ENCODE results near the gene SMIM35.
"Not testable (repeated sequence)": the region's sequence is repeated elsewhere in the genome, so short reads cannot be mapped to it uniquely, and the experiment has no call there.

Gene SMIM35

DNA sequence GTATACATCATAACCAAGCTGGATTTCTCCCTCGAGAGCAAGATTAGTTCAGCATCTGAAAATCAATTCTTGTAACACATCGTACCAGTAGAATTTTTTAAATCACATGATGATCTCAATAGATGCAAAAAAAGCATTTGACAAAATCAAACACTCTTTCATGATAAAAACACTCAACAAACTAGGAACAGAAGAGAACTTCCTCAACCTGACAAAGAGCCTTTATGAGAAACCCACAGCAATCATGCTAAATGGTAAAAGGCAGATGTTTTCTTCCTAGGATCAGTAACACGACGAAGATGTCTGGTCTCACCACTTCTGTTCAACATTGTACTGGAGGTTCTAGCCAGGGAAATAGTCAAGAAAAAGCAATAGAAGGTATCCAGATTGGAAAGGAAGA lies 44.0 kb downstream of the SMIM35 start:
- no peak for DNase-seq (ENCODE audit: low read depth in 2 of 2, low spot score in 1 of 2)

DNA sequence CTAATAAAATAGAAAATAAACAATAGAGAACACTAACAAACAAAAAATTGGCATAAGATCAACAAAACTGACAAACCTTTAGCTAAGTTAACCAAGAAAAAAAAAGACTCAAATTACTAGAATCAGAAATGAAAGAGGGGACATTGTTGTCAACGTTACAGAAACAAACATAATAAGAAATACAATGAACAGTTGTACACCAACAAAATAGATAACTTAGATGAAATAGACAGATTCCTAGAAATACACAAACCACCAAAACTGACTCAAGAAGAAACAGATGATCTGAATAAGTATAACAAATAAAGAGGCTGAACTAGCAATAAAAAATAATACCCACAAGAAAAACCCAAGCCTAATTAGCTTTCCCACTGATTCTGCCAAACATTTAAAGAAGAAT lies 44.6 kb downstream of the SMIM35 start:
- no peak for DNase-seq (ENCODE audit: low read depth in 2 of 2, low spot score in 1 of 2)

DNA sequence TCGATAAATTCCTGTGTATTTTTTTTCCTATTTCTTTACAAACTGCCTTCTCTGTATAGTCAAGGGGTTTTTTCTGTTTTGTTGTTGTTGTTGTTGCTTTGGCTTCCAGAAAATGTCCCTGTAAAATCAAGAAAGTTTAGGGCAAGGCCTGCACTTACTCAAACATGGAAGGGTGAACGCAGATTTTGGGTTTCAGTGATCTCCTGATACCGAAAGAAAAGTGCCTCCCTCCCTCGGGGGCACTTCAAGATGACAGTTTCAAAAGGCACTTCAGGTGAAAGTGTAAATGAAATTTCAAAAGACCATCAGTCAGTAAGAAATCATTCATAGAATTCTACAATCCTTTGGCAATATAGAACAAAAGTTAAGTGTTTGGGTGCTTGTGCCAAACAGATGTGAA lies 53.3 kb downstream of the SMIM35 start:
- DNase-seq (ENCODE audit: low read depth in 2 of 2, low spot score in 1 of 2) = no peak

DNA sequence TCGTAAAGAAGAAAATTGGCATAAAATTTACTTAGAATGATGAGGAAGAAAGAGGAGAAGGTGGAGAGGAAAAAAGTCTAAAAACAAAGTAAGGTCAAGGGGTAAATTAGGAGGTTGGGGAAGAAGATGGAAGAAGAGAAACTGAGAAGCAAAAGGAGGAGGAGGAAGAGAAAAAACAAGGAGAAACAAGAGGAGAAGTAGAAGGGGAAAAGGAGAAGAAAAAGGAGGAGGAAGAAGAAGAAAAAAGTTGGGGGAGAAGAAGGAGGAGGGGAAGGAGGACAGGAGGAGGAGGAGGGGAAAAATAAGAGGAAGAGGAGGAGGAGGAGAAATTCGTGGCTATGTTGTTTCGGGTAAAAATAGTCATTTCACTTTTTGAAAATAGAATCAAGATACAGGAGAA lies 58.1 kb downstream of the SMIM35 start:
- no peak for DNase-seq (ENCODE audit: low read depth in 2 of 2, low spot score in 1 of 2)

DNA sequence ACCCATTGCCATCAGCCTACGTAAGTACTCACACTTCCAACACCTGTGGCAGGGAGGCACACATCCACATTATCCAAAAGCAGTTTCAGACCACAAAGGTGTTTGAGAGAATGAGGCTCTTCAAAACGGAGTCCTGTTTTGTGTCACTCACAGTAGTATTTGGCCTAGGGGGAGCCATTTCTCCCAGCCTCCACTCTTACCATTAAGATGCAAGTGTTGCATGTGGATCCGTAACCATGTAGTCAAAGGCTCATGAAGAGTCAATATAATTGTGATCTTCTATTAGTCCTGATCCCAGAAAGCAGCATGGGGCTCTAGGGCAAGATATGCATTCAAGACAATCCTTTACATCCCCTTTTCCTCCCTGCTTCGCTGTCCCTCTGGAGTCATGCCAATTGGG lies 59.1 kb downstream of the SMIM35 start:
- no peak for DNase-seq (ENCODE audit: low read depth in 2 of 2, low spot score in 1 of 2)

DNA sequence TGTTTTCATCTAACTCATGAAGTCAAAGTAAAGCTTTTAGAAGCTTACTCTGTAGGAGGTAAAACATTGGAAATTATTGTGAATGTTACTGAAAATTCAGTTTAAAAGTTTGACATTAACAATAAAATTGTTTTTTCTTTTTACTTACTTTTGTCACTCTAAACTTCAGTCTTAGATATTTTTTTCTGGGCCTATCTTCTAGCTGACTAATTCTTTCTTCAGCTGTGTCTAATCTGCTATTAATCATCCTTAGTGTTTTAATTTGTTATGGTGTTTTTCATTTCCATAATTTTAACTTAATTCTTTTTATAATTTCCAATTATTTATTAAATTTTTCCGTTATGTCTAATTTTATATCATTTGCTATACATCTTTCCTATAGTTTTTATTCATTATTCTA lies 65.6 kb downstream of the SMIM35 start:
- DNase-seq (ENCODE audit: low read depth in 2 of 2, low spot score in 1 of 2) = no peak

DNA sequence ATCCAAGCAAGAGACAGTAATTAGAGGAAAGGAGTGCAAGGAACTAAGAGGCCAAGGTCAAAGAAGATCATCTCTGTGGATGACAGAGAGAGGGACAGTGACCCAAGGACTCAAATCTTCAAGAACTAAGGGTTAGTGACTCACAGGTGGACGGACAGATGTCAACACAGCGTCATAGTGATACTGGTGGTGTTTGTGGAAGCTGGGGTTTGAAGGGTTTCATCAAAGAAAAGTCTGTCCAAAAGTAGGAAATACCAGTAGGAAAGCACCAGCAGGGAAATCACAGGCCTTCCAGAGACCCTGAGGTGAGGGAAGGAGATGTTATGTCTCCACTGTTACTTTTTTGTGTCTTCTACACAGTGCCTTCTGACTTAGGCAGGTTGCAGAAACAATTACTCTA lies 68.4 kb downstream of the SMIM35 start:
- no peak for DNase-seq (ENCODE audit: low read depth in 2 of 2, low spot score in 1 of 2)

DNA sequence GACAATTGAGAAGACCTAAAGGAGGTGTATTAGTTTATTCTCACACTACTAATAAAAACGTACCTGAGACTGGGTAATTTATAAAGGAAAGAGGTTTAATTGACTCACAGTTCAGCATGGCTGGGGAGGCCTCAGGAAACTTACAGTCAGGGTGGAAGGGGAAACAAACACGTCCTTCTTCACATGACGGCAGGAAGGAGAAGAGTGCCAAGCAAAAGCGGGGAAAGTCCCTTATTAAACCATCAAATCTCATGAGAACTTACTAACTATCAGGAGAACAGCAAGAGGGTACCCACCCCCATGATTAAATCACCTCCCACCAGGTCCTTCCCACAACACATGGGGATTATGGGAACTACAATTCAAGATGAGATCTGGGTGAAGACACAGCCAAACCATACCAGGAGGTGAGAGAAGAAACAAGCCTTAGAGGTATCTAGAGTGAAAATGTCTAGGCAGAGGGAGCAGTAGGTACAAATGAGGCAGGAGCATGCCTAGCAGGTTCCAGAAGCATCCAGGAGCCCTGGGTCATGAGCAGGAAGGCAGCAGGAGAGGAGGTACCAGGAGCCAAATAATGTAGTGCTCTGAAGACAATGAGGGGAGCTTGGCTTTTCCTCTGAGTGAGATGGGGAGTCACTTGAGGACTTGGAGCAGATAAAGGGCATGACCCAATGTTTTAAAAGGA lies 69.0 kb downstream of the SMIM35 start:
- no peak for DNase-seq (ENCODE audit: low read depth in 2 of 2, low spot score in 1 of 2)

DNA sequence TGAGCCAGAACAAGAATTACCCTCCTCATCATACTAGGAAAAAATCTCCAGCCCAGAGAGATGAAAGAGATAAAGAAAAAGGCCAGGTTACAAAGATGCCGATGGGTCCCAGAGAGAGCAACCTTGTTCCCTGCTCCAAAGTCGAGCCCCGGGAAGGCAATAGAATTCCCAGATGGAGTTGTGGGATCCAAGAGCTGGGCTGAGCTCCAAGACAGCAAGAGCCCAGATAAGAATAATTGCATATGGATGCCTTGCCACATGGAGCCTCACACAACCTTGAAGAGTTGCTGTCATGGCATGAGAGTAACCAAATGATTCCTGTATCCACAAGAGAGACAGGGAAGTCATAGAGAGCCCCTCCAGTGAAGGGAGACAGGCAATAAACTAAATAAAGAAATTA lies 69.7 kb downstream of the SMIM35 start:
- no peak for DNase-seq (ENCODE audit: low read depth in 2 of 2, low spot score in 1 of 2)

DNA sequence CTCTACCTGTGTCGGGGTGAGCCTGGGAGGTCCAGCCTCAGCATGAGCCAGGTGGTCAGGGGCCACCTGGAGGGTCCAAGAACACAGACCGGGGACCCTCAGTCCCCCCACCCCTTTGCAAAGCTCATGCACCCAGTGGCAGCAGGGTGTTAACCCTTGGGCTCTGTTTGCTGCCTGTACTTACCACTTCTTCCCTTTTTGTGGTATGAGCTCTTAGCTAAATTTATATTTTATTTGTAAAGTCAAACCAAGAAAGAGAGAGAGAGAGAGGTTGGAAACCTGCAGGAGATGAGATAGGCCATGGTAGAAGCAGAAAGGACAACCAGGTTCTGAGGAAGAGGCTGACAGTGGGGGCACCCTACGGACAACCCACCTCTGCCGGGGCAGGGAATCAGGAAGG lies 70.7 kb downstream of the SMIM35 start:
- no peak for DNase-seq (ENCODE audit: low read depth in 2 of 2, low spot score in 1 of 2)

DNA sequence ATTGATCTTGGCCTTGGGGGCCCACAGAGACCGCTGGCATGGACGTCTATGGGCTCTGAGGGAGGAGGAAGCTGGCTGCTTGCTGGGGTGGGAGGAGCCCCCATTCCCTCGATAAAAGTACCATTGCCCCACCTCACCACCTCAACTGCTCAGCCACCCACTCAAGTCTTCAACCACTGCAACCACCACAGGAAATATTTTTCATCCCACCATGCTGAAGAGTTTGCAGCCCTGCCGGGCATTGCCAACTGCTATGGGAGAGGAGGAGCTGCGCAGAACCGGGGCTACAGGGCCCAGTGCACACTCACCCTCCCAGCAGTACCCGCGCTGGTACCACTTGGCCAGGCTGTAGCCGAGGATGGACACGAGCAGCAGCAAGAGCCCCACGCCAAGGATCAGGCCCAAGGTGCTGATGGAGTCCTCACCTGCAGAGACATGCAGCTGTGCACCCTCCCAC lies 71.3 kb downstream of the SMIM35 start:
- DNase-seq (ENCODE audit: low read depth in 2 of 2, low spot score in 1 of 2) = no peak

DNA sequence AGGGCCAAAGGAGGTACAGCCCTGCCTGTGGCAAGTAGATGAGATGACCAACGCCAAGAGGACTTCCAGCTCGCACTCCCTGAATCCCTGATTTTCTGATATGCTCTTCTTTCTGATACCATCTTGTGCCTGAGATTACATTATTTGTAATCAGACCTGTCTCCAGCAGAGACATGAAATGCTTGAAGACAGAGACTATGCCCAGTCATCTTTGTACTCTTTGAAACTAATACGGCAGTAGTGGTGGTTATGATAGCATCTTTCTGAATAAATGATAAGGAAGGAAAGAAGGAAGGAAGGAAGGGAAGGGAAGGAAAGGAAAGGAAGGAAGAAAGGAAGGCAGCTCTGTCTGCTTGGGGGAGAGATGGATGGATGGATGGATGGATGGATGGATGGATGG lies 72.7 kb downstream of the SMIM35 start:
- DNase-seq (ENCODE audit: low read depth in 2 of 2, low spot score in 1 of 2) = no peak

DNA sequence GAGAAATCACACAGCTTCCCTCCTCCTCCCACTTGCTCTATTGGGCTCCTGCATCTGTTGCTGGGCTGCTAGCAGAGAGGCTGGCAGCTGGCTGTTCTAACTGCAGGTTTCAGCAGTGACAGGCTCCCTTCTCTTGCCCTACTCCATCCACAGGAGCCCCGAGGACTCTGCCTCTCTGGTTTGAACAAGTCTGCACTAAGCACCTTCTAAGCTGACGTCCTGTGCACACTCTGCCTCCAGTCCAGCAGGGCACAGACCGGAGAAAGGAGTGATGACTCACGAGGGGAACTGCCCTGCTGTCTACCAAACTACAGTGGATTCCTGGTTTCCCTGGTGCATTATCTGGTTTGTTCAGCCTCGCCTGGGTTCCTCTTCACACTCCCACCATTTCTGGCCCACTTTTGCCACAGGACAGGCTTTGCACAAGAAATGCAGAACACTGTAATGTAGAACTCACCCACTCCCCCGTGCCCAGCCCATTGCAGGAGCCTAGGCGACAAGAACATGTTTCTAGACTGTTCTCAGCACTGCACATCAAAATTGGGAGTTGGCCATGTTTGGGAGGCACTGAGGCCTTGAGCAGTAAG lies 74.6 kb downstream of the SMIM35 start:
- no peak for DNase-seq (ENCODE audit: low read depth in 2 of 2, low spot score in 1 of 2)

DNA sequence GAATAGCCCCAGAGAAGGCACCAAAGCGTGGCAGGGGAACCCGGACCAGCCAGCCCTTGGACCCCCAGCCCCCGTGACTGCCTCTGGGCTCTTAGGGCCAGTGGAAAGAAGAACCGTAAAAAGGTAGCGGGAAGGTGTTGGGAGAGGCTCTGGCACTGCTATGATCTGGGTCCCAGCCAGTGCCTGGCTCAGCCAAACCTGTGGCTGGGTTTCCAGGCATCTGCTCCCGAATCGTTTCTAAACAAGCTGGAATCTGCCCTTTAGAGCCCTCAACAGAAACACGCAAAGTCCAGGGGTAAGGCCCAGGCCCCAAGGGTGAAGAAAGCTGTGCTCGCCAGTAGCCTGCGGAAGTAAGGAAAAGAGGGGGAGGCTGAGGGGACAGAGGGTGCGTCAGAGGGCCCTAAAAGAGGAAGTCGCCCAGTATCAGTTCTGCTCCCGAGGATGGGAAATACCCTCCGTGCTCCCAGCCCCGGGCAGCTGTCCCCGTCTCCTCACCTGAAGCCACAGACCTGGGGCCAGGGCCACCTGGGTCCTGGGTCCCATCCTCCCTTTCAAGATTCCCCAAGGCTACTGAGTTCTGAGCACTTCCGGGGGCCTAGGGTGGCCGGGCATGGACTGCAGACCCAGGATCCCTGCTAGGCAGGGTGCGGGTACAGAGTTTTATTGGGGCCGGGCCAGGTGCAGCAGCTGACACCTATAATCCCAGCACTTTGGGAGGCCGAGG lies 75.9 kb downstream of the SMIM35 start:
- no peak for DNase-seq (ENCODE audit: low read depth in 2 of 2, low spot score in 1 of 2)

DNA sequence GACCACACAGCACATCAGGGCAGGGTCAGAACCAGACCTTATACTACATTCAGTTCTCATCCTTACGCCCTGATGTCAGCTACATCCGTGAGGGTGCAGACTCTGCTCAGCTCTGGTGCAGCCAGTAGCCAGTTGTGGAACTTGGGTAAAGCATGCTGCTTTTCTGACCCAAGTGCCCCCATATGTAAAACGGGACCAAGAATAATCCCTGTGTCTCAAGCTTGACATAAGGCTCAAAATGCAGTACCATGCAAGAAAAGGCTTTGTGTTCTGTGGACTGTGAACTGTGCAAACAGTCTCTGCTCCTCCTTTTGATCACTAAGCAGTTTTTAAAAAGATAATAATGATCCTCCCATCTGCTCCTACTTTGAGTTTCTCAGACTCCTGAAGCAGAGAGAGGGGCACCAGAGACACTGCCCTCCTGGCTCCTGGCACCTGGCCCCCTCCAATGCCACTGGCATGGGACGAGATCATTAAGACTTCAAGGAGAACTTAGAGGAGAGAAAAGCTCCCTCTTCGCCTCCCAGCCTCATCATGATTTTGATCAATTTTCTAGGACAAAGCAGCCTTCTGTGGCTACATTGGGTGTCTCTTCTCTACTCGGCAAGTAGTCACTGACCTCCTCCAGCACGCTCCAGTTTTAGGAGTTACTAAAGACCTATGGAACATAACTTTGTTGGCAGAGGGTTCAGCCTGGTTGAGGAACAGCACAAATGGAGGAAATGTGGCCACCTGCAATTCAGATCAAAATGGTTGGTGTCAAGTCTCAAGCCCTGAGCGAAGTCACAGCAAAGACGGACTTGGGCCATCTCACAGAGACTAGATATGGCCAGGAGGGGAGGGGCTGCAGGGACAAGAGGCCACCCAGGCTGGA lies 76.7 kb downstream of the SMIM35 start:
- no peak for DNase-seq (ENCODE audit: low read depth in 2 of 2, low spot score in 1 of 2)

DNA sequence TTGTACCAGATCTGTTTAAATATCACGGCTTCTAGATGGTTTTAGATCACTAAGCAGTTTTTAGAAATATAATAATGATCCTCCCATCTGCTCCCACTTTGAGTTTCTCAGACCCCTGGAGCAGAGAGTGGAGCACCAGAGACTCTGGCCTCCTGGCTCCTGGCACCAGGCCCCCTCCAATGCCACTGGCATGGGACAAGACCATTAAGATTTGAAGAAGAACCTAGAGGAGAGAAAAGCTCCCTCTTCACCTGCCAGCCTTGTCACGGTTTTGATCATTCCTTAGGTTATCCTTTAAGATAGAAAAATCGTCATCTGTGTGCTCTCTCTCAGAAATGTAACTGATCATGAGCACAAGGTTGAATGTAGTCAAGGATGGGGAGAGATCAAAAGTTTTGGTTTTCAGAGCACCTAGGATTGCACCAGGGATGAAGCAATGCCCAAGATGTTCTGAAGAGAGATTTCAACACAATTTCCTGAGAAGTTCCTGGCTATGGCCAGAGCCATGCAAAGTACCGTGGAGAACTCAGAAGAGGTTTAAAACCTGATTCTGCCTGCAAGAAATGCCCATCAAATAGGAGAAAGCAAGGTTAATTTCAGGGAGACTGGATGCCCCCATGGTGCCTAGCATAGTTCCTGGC lies 78.4 kb downstream of the SMIM35 start:
- no peak for DNase-seq (ENCODE audit: low read depth in 2 of 2, low spot score in 1 of 2)

DNA sequence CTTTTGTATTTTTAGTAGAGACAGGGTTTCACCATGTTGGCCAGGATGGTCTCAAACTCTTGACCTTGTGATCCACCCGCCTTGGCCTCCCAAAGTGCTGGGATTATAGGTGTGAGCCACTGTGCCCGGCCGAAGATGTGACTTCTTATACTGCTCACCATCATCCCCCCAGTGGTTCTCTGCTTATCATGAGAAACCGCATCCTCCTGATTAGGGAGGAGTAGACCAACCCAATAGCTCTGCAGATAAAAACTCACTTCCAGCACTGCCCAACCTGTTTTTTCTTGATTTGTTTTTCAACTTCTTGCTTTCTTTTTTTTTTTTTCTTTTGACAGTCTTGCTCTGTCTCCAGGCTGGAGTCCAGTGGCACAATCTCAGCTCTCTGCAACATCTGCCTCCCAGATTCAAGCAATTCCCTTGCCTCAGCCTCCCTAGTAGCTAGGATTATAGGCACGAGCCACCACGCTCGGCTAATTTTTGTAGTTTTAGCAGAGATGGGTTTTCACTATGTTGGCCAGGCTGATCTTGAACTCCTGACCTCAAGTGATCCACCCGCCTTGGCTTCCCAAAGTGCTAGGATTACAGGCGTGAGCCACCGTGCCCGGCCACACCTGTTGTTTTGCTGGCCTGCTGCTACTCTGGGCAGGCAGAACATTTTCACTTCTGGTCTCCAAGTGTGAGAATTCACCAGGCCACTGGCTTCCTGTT lies 79.0 kb downstream of the SMIM35 start:
- DNase-seq (ENCODE audit: low read depth in 2 of 2, low spot score in 1 of 2) = not testable (repeated sequence)

DNA sequence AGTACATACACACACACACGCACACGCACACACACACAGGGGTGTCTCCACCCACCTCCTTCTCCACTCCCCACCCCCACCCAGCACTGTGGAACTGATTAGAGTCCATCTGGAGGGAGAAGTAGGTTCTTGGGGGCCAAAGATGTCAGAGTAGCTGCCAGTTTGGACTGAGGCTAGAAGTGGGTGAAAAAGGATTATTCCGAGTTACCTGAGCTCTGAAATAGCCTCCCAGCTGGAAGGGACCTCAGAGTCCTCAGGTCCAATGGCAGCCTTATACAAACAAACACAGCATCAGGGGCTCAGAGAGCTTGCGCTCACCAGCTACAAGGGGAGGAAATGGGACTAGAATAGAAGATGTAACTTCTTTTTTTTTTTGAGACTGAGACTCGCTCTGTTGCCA lies 79.7 kb downstream of the SMIM35 start:
- DNase-seq (ENCODE audit: low read depth in 2 of 2, low spot score in 1 of 2) = no peak

DNA sequence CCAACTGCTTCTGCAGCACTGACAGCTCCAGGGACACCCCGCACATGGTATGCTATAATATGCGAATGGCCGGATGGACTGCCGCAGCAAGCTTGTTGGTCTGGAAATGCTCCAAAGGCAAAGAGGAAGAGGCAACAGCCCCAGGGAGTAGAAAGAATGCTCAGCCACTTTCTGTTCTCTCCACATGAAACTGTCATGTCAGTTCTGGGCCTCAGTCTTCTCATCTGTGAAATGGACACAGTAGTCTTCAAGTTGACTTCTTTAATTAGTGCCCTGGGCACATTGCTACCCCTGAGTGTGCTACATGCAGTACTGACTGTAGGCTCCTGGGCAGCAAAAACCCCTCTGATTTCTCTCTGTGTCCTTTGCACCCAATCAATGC lies 80.6 kb downstream of the SMIM35 start:
- DNase-seq (ENCODE audit: low read depth in 2 of 2, low spot score in 1 of 2) = no peak

Data from stimulated activated CD8-positive, alpha-beta memory T cell treated with anti-CD3 and anti-CD28 coated beads, Interleukin-4, amount 100 ng/mL, for 1 hour (primary cell).